GM18909 (cell line): Measurements from ENCODE around the gene RPP21.

Source experiments
- ATAC-seq: cut with Tn5 transposase; IDR thresholded peaks from one replicate; pipeline ENCODE4 v1.9.1; 2021; ENCODE audit warnings: mild to moderate bottlenecking; ENCODE audit not compliant: unreplicated experiment, poor library complexity

RPP21 gene

GRCh38 chr6:30344868-30345671 lies at the start of gene RPP21:
Gene RPP21 (plus strand): TSS chr6:30345156. CDS start chr6:30345172, 16 bp downstream.
- ATAC-seq = peak; percentile 86

GRCh38 chr6:30295837-30296236 lies 49.1 kb upstream of the RPP21 start:
- ATAC-seq = no peak

- no peak for ATAC-seq
These were observed 41.0 kb upstream of the RPP21 start for GRCh38 chr6:30304002-30304401.

- ATAC-seq = no peak
These were observed 33.9 kb upstream of the RPP21 start for GRCh38 chr6:30311101-30311500.

- no peak for ATAC-seq
These were observed 33.3 kb upstream of the RPP21 start for GRCh38 chr6:30311671-30312070.

GRCh38 chr6:30312266-30312665 lies 32.7 kb upstream of the RPP21 start:
- no peak for ATAC-seq

- ATAC-seq = no peak
These were observed 32.2 kb upstream of the RPP21 start for GRCh38 chr6:30312676-30313321.

GRCh38 chr6:30315156-30315555 lies 29.8 kb upstream of the RPP21 start:
- ATAC-seq = no peak

- ATAC-seq = no peak
These were observed 26.9 kb upstream of the RPP21 start for GRCh38 chr6:30317913-30318589.

GRCh38 chr6:30319146-30319835 lies 25.7 kb upstream of the RPP21 start:
- no peak for ATAC-seq

- ATAC-seq = no peak
These were observed 23.1 kb upstream of the RPP21 start for GRCh38 chr6:30321692-30322388.

- no peak for ATAC-seq
These were observed 22.1 kb upstream of the RPP21 start for GRCh38 chr6:30322527-30323501.

- ATAC-seq = no peak
These were observed 21.1 kb upstream of the RPP21 start for GRCh38 chr6:30323806-30324205.

- peak; percentile 36 for ATAC-seq
These were observed 19.6 kb upstream of the RPP21 start for GRCh38 chr6:30325150-30325872.

GRCh38 chr6:30325873-30326525 lies 19.0 kb upstream of the RPP21 start:
- ATAC-seq = peak; percentile 47

- ATAC-seq = peak; percentile 70
These were observed 18.3 kb upstream of the RPP21 start, which contains the start of gene TRIM39 for GRCh38 chr6:30326526-30327231. Gene TRIM39 (plus strand): TSS chr6:30326927. CDS start chr6:30329318, 2,391 bp downstream.

GRCh38 chr6:30327232-30327746 lies 17.7 kb upstream of the RPP21 start:
- ATAC-seq = no peak
